ENCODE measurements around the gene ATG4A.

Gene ATG4A, protein sequence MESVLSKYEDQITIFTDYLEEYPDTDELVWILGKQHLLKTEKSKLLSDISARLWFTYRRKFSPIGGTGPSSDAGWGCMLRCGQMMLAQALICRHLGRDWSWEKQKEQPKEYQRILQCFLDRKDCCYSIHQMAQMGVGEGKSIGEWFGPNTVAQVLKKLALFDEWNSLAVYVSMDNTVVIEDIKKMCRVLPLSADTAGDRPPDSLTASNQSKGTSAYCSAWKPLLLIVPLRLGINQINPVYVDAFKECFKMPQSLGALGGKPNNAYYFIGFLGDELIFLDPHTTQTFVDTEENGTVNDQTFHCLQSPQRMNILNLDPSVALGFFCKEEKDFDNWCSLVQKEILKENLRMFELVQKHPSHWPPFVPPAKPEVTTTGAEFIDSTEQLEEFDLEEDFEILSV

DNA sequence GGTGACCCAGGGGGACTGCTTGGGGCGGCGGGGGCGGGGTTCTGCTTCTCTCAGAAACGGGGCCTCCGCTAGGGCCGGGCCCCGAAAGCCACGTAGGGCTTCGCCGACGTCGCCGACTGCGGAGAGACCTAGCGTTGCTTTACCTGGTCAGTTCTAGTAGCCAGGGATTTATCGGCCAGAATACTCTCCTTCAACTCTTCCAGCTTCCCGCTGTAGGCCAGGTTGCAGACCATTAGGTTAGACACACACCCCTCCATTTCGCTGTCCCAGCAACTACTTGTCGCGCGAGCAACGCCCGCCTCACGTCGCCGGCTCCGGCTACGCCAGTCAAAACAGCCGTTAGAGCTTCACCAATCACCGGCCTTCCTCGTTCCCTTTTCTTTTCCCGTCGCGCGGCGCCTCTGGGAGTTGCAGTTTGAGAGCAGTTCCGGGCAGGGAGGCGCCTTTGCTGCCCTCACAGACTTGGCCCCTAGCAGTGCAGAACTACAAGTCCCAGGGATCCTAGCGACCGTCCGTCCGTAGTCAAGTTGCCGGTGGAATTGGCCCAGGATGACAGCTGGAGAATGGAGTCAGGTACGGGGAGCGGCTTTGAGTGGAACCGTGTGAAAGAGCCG is at the start of gene ATG4A, which contains the start of gene PSMD10:
Gene ATG4A, plus strand, starts transcription at position 515 of the 614 bp plus-strand sequence. Its CDS starts 49 bp downstream, at position 564.
Gene PSMD10, minus strand, starts transcription at position 279 of the 614 bp plus-strand sequence. Its CDS starts 22 bp downstream, at position 257.
- DNase-seq = peak; percentile 95

DNA sequence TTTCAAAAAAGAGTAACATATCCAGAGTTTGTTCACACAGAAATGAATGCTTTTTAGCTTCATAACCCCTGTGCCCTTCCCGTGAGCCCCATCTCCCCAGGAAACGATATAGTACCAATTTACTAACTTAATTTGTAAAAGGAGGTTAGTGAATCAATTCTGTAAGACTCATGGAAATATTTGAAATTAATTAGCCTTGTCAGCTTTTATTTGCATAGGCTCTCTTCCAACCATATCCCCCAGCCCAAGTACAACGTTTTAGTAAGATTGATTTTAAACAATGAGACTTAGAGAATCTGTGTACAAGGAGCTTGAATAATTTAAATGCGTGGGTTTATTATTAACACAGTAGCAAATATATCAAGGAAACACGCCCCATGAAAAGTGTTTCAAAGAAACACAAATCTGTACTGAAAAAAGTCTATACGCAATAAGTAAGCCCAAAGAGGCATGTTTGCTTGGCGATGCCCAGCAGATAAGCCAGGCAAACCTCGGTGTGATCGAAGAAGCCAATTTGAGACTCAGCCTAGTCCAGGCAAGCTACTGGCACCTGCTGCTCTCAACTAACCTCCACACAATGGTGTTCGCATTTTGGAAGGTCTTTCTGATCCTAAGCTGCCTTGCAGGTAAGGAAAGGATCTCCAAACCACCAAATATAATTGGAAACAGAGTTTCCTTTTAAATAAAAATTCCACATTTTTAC is 46.9 kb upstream of the ATG4A start, which contains the start of gene VSIG1:
Gene VSIG1, plus strand, starts transcription at position 512 of the 703 bp plus-strand sequence. Its CDS starts 66 bp downstream, at position 578.
- DNase-seq = no peak

DNA sequence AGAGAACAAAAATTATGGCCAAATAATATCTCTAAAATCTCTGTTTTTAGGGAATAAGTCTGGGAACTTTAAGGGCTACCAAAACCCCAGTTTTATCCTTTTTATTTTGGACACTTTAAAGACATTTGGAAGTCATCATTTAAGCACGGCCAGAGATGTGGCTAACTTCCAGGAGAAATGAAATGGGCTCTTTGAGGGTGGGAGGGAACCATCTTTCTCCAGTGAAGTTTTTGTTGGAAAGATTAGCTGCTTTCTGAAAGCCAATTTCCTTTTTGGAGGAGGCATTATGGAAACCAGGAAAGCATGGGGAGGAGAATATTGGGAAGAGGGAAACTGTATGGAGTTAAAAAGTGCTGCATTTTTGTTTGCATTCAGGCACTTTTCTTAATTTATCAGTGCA is 41.9 kb upstream of the ATG4A start:
- no peak for DNase-seq

DNA sequence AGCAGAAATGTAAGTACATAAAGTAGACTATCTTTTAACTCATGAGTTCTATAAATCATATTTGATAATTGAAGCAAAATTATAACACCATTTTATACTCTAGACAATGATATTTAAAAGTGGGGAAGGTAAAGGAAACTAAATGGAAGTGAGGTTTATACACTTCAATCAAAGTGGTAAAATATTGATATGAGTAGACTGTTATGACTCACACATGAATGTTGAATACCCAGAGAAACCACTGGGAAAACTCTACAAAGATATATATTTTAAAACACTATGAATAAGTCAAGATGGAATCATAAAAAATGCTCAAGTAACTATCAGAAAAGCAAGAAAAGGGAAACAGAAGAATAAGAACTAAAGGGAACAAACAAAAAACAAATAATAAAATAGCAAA is 38.4 kb upstream of the ATG4A start:
- DNase-seq = no peak

DNA sequence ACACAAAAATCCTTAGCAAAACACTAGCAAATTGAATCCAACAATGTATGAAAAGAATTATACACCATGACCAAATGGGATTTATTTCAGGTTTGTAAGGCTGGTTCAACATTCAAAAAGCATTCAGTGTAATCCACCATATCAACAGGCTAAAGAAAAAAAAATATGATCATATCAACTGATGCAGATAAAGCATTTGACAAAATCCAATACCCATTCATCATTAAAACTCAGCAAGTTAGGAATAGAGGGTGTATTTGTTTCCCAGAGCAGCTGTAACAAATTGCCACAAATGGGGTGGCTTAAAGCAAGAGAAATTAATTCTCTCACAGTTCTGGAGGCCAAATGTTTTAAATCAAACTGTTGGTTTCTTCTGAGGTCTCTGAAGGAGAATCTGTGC is 36.0 kb upstream of the ATG4A start:
- DNase-seq = no peak

DNA sequence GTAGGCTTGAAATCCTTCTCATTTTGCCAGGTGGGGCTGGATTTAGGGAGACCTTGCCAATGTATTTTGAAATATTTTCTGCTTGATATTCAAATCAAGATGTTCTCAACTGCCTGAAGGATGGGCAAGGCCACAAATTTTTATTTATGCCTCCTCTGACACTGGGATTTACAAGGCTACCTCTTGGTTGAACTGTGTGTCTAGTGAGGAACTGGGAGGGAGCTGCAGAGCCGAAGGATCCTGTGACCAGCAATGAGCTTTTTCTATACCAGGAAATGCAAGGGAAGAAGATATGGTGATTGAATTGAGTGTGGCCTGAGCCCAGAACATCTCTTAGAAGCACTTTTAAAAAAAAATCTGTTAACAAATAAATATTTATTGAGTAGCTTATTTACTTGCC is 31.8 kb upstream of the ATG4A start:
- DNase-seq = no peak

DNA sequence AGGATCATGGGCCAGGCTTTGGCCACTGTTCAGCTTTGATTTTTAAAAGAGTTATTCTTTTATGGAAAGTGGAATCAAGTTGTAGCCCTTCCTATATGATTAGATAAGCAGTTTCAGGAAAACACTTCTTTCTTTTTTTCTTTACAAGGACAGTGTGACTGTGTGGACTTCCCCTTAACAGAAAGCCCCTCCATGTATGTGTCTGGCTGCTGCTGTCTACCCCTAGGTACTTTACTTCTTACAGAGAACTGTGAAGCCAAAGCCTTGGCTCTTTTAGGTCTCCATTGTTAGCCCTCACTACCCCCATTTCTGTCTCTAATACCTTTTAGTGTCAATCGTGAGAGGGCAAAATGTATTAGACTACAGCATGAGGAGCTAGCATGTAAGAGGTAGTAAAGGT is 27.6 kb upstream of the ATG4A start:
- DNase-seq = no peak

DNA sequence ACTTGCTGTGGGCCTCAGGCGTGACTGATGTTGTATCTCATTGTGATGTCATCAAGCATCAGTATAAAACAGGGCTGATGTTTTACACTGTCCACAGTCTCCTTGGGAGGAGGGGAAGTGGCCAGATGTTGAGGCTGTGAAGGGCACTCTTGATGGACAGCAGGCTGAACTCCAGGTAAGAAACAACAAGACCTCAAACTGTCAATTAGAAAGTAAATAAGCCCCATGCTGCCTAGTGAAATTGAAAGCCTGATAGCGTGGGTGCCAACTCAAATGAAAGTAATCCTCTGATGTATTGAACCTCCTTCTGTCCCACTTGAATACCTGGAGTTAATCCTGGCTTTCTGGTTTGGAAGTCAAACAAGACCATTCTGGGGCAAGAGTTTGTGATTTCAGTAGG is 27.0 kb upstream of the ATG4A start:
- no peak for DNase-seq

DNA sequence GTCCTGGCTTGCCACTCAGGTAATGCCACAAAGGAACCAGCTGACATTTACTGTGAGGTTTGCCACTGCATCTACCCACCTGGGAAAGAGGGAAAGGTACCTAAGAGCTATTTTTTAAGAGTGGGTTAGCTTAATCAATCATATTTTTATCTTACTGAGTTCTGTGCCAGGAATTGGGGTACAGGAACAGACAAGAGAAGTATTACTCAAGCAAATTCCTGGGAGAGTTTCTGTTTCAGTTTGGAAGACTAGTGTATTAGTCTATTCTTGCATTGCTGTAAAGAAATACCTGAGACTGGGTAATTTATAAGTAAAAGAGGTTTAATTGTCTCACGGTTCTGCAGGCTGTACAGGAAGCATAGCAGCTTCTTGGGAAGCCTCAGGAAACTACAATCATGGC is 23.5 kb upstream of the ATG4A start:
- no peak for DNase-seq

DNA sequence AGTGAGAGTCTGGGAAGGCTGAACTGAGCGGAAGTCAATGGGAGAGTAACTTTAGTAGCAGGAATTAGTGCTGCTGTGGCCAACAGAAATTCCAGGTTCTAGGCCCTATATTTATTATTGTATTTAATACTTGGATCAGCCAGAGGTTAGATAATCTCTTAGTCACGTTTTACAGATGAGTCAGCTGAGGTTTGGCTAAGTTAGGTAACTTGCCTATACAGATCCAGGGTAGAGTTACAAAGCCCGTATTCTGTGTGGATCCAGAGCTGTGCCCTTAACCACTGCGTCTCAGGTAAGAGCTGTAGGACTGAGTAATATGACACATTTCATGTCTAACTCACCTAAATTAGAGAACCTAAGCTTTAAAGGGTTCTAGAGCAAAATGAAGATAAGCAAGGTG is 20.7 kb upstream of the ATG4A start:
- no peak for DNase-seq

DNA sequence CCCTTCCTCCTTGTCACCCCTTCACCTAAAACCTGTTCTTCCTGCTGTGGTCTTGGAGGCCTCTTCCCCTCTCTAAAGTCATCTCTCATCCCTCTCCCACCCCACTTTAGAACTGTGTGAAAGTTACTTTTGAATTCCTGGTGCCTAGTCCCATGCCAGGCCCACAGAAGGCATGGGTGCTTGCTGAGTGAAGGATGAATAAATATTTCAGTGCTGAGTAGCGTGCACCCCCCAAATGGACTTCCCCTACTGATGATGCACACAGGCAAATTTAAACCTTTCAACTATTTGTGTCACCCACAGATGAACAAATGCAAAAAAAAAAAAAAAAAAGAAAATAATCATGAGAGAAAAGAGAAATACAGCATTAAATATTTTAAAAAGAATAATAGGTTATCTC is 20.0 kb upstream of the ATG4A start:
- no peak for DNase-seq

DNA sequence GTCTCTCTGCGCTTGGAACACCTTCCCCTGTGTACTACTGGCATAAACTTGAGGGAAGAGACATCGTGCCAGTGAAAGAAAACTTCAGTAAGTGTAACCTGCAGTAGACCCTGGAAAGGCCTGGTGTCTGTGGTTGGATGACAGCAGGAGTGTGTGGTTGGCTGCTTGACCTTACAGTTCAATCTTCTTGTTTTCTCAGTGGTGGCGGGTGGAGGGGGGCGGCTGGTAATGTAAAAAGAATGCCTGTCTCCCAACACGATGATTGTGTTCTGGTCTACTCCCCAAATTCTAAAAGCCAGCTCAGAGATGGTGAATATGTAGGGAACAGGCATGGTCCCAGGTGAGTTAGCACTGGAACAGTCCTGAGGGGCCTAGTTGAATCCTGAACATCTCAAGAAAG is 18.8 kb upstream of the ATG4A start:
- DNase-seq = no peak

DNA sequence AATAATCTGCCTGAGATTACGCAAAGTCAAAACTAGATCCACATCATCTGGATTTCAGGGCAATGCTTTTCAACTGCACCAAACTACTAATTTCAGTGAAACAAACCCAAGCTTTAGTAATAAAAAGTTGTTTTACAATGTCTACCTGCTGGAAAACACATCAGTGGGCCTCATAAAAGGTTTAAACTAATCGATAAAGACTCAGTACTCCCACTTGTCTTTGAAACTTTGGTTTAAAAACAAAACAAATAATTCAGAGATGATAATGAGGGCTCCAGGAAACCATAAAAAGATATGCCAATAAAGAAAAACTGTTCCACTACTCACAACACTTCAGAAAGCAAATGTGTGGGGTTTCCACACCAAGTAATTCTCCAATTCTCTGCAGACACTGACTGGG is 10.5 kb upstream of the ATG4A start:
- no peak for DNase-seq

DNA sequence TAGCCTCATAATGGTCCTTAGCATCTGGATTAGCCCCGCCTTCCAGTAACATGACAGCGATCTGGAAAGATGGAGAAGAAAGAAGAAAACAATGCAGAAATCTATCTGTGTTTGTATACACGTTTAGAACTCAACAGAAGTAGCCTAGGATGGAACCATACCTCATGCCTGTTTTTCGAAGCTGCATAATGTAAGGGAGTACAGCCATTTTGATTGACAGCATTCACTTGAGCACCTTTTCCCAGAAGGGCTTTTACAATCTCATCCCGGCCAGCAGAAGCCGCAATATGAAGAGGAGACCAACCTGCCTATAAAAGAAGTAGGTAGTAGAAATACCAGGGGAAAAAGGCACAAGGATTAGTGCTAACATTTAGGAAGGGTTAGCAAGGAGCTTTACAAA is 3.8 kb upstream of the ATG4A start:
- DNase-seq = no peak

DNA sequence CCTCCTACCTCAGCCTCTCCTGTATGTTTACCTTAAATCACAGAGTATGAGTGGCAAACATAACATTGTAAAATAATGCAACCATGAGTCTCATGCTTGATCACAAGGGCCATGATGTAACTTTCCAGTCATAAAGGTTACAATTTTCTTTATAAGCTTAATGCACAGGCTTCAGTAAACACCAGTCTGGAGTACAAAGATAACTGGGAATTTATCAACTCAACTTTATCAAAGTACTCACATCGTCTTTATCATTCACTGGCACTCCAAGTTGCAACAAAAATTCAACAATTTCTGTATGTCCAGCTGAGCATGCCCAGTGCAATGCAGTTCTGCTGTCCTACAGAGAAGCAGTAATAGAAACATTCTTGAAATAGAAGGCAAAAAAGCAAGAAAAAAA is 3.1 kb upstream of the ATG4A start:
- no peak for DNase-seq

DNA sequence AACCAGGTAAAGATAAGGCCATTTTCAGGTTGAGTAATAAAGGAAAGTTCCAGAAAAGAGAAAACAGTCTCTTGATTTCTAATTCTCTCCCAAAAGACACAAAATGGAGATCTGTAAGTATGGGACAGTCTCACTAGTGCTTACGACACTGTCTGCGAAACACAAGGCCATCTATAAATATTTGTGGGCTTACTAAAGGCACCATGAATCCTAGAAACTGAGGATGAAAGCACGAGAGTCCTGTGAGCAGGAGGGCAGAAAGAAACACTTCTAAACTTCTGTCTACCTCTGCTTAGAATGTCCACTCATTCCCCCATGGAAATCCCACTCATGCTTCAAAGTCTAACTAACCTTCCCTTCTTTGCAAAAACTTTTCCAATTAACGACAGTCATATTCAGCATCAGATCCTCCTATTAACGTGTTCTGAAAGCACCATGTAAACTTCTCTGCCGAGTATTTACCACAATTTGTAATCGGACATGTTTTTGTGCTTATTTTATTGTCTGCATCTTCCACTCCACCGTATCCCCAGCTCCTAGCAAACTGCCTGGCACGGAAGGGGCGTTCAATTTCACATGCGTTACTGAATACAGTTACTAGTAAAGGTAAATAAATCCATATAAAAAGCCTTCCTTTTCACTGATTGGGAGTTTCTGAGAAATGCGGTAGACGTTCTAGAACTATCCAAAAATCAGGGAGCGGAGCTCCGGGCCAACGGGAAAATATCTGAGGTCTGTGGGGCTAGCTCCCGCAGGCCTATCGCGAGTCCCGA is 901 bp upstream of the ATG4A start:
- no peak for DNase-seq

DNA sequence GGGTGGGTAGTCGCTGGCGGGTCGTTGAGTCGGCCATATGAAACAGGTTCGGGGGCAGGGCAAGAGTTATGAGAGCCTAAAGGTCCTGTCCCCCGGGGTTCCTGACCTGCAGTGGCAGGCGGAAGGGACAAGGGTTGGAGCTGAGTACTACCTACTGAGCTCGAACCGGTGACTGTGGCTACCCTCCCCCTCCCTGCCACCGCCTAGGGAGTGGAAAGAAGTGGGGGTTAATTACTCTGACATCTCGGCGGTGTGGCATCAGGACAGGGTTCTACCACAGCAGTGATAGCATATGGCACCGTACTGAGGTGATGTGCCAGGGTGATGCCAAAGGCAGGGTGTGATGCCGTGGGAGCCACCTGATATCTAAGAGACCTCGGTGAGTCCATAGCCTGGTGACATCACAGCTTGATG is 307 bp downstream of the ATG4A start:
- no peak for DNase-seq

DNA sequence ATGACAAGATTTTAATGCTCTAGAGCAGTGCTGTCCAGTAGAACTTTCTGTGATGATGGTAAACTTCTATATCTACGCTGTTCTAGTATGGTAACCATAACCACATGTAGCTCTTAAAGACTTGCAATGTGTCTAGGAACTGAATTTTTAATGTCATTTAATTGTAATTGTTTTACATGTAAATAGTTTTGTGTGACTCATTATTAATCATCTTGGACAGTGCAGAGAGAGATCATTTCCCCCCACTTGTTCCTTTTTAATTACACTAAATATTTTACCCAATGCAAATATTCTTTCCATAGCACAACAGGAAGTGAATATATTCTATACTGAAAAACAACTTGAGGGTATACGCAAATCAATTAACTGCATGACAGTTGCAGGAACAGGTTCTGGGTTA is 5.8 kb downstream of the ATG4A start:
- no peak for DNase-seq

DNA sequence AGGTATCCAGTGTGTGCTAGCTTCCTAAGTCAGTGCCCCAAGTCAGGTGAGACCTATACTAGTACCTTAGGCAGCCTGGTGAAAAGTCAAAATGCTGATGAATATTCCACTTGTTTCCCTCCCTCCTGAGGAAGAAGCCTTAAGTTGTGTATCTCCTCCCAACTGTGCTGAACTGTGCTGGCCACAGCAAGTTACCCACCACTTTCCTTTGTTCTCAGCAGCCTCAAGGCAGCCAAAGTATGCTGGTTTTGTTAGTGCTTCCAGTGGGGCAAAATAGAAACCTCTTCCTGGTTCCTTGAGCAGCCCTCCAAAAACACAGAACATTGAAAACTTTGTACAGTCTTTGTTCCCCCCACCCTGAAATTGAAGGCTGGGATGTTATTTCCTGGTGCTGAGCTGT is 13.9 kb downstream of the ATG4A start:
- DNase-seq = no peak

DNA sequence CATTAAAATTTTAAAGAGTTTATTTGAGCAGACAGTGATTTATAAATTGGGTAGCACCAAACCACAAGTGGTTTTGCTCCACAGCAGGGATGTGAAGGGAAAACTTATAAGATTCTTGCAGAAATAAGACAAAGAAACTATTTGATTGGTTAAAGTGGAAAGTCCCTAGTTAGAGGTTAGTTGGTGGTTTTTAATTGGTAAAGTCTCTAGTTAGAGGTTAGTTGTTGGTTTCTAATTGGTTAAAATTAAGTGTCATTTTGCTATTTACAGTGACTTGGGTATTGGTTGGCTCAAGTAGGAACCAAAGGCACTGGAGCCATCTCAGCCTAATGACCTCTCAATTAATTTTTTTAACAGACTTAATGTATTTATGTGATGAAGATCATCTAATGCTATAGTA is 23.0 kb downstream of the ATG4A start:
- no peak for DNase-seq

DNA sequence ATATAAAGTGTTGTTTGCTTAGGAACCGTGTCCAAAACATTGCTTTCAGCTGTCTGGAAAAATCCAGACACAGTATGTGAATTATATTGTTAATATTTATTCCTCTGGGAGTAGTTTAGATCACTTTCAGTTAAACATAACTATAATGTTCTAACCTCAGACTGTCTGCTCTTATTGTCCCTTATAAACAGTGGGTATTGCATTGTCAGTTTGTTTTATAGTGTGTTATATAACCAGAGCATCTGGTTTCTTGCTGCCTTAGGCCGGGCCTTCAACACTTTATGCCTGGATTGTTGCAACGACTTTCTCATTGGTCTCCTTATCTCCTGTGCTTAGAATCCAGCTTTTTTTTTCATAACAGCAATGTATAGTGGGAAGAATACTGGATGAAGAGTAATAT is 26.4 kb downstream of the ATG4A start:
- DNase-seq = no peak

DNA sequence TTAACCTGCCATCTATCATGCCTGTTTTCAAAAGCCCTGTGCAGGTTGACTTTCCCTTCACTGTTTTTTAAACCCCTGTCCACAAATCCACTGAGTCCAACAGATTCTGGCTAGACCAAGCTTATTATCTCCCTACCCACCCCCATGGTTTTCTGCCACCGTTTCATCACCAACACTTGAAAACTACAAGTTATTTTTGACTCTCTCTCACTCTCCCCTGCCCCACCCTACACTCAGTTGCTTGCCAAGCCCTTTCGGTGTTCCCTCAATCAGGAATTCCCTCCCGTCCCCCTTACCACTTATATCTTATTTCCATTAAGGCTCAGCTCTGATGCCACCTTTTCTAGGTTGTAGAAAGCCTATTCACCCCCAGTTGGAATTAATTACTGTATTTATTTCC is 29.7 kb downstream of the ATG4A start:
- no peak for DNase-seq

DNA sequence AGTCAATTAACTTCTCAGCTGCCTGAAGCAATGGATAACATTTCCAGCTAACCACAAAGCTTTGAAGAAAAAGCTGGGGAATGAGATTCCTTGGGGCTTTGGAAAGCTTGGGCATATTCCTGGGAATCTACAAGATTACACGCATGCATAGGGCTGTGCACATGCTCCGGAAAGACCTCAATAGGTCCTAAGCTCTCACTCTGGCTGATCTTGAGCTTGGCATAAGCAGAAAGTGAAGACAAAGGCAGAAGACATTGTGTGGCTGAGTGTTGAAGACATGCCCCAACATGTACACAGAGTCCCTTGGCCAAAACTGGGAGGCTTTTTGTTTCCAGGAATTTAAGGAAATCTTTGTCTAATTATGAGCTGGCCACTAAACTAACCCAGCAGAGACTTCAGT is 31.2 kb downstream of the ATG4A start:
- no peak for DNase-seq
